ENCODE results near the gene UBL4B.

GRCh38 chr1:110083866-110084226 is 28.4 kb upstream of the UBL4B start:
- TF ChIP-seq CTCF (IDR thresholded peaks at IDR 0.05) (no peak), EP300 (IDR thresholded peaks at IDR 0.05) (no peak), POLR2A (IDR thresholded peaks at IDR 0.05) (no peak), POLR2AphosphoS5 (IDR thresholded peaks at IDR 0.05) (no peak)

All from stomach (tissue), 4 donors.